ENCODE measurements around the gene SMC3. TPM values are rescaled to one million over a fixed set of nuclear protein-coding genes. Genes with fewer than 3 reads are reported as not detected.
"Not testable (repeated sequence)": the region's sequence is repeated elsewhere in the genome, so short reads cannot be mapped to it uniquely, and the experiment has no call there.

Gene SMC3
- total RNA-seq, 5 donors from 2014 or later (not counting 1 experiment from before 2014, with no cell fraction given): 37.1 to 42.0 (median 39.2) TPM

GRCh38 chr10:110525349-110526260 is 41.9 kb upstream of the SMC3 start:
- ATAC-seq (replicated peaks in 1 of 4) (no peak), DNase-seq (no peak)
- ChIA-PET CTCF (no interaction called here), POLR2A (no interaction called here)
- H3K27me3 ChIP-seq (replicated peaks in 1 of 2; ENCODE audit: control insufficient read depth in 2 of 2, extremely low read depth in 1 of 2, insufficient read depth in 2 of 2, low read length in 1 of 2): no peaks in the 10 kb centered on the region
- no peak overlapping the region for H3K4me3 ChIP-seq (ENCODE audit: control insufficient read depth in 1 of 2, extremely low read depth in 1 of 2, low read length in 1 of 2)
- no peaks in the 10 kb centered on the region for H3K9me3 ChIP-seq
- no peaks in the 10 kb centered on the region for H3K9me3 Mint-ChIP-seq
- WGBS (ENCODE audit: insufficient coverage): 100% methylated on average over 1 of the region's 9 CpGs
- no peak overlapping the region for H3K27ac Mint-ChIP-seq
- peaks cover 4 to 25% of the 10 kb centered on the region in 2 experiments for H3K4me1 ChIP-seq (ENCODE audit: control insufficient read depth in 1 of 2, extremely low read depth in 1 of 2, insufficient read depth in 2 of 2, low read length in 2 of 2)
- no peak overlapping the region for H3K27ac ChIP-seq (ENCODE audit: low read length)
- no peak overlapping the region for H3K4me3 Mint-ChIP-seq
- no peaks in the 10 kb centered on the region for H3K36me3 ChIP-seq (ENCODE audit: control insufficient read depth in 2 of 2, extremely low read depth in 1 of 2, insufficient read depth in 1 of 2, low read length in 1 of 2)
- H3K36me3 Mint-ChIP-seq: no peaks in the 10 kb centered on the region
- peaks cover 30 to 53% (median 35%) of the 10 kb centered on the region in 3 donors for H3K4me1 Mint-ChIP-seq
- H3K27me3 Mint-ChIP-seq: no peaks in the 10 kb centered on the region

- H3K27ac Mint-ChIP-seq: peak overlapping the region in 1 of 2 donors; percentile 36
- H3K27me3 ChIP-seq (replicated peaks in 1 of 2; ENCODE audit: control insufficient read depth in 2 of 2, extremely low read depth in 1 of 2, insufficient read depth in 2 of 2, low read length in 1 of 2): no peaks in the 10 kb centered on the region
- peaks cover 4 to 26% of the 10 kb centered on the region in 2 experiments for H3K4me1 ChIP-seq (ENCODE audit: control insufficient read depth in 1 of 2, extremely low read depth in 1 of 2, insufficient read depth in 2 of 2, low read length in 2 of 2)
- CTCF ChIA-PET: interaction anchor here in 1 of 2 donors (0.6 kb wide), 1 partner anchor 47 kb away, joined by 3 read pairs; no protein-coding TSS in a partner anchor
- no peaks in the 10 kb centered on the region for H3K9me3 Mint-ChIP-seq
- H3K4me3 ChIP-seq (ENCODE audit: control insufficient read depth in 1 of 2, extremely low read depth in 1 of 2, low read length in 1 of 2): no peak overlapping the region
- no peak for ATAC-seq (replicated peaks in 1 of 4)
- no peak for DNase-seq
- no peaks in the 10 kb centered on the region for H3K36me3 Mint-ChIP-seq
- H3K4me3 Mint-ChIP-seq: peak overlapping the region in 1 of 3 donors; percentile 19
- peaks cover 25 to 47% (median 29%) of the 10 kb centered on the region in 3 donors for H3K4me1 Mint-ChIP-seq
- no peak overlapping the region for H3K27ac ChIP-seq (ENCODE audit: low read length)
- no peaks in the 10 kb centered on the region for H3K27me3 Mint-ChIP-seq
- H3K9me3 ChIP-seq: no peaks in the 10 kb centered on the region
- H3K36me3 ChIP-seq (ENCODE audit: control insufficient read depth in 2 of 2, extremely low read depth in 1 of 2, insufficient read depth in 1 of 2, low read length in 1 of 2): no peaks in the 10 kb centered on the region
- 91% methylated on average over 5 of the region's 9 CpGs for WGBS (ENCODE audit: insufficient coverage)
- POLR2A ChIA-PET: no interaction called here
Measured at GRCh38 chr10:110527731-110528171, 39.7 kb upstream of the SMC3 start.

GRCh38 chr10:110528224-110528996 is 39.1 kb upstream of the SMC3 start:
- no peak for ATAC-seq (replicated peaks in 1 of 4)
- POLR2A ChIA-PET: no interaction called here
- no peak for DNase-seq
- no peak overlapping the region for H3K27ac ChIP-seq (ENCODE audit: low read length)
- H3K36me3 ChIP-seq (ENCODE audit: control insufficient read depth in 2 of 2, extremely low read depth in 1 of 2, insufficient read depth in 1 of 2, low read length in 1 of 2): no peaks in the 10 kb centered on the region
- H3K27ac Mint-ChIP-seq: peak overlapping the region; percentile 36 to 59
- no peaks in the 10 kb centered on the region for H3K9me3 ChIP-seq
- no peaks in the 10 kb centered on the region for H3K9me3 Mint-ChIP-seq
- no peaks in the 10 kb centered on the region for H3K36me3 Mint-ChIP-seq
- CTCF ChIA-PET: interaction anchor here (0.6 to 1.1 kb wide), 3 partner anchors 20 to 174 kb away, joined by 3 to 4 read pairs (median 3); no protein-coding TSS in a partner anchor
- no peaks in the 10 kb centered on the region for H3K27me3 ChIP-seq (replicated peaks in 1 of 2; ENCODE audit: control insufficient read depth in 2 of 2, extremely low read depth in 1 of 2, insufficient read depth in 2 of 2, low read length in 1 of 2)
- no peaks in the 10 kb centered on the region for H3K27me3 Mint-ChIP-seq
- H3K4me3 ChIP-seq (ENCODE audit: control insufficient read depth in 1 of 2, extremely low read depth in 1 of 2, low read length in 1 of 2): no peak overlapping the region
- WGBS (ENCODE audit: insufficient coverage): 100% methylated on average over 1 of the region's 5 CpGs
- no peak overlapping the region for H3K4me3 Mint-ChIP-seq
- H3K4me1 Mint-ChIP-seq: peaks cover 24 to 47% (median 26%) of the 10 kb centered on the region in 3 donors
- peaks cover 4 to 26% of the 10 kb centered on the region in 2 experiments for H3K4me1 ChIP-seq (ENCODE audit: control insufficient read depth in 1 of 2, extremely low read depth in 1 of 2, insufficient read depth in 2 of 2, low read length in 2 of 2)

- not testable (repeated sequence) for H3K36me3 Mint-ChIP-seq; H3K27ac ChIP-seq (ENCODE audit: low read length); H3K27me3 ChIP-seq (replicated peaks in 1 of 2; ENCODE audit: control insufficient read depth in 2 of 2, extremely low read depth in 1 of 2, insufficient read depth in 2 of 2, low read length in 1 of 2); H3K27me3 Mint-ChIP-seq; H3K9me3 Mint-ChIP-seq; H3K9me3 ChIP-seq; H3K36me3 ChIP-seq (ENCODE audit: control insufficient read depth in 2 of 2, extremely low read depth in 1 of 2, insufficient read depth in 1 of 2, low read length in 1 of 2); H3K4me3 ChIP-seq (ENCODE audit: control insufficient read depth in 1 of 2, extremely low read depth in 1 of 2, low read length in 1 of 2)
- peaks cover 23 to 44% (median 24%) of the 10 kb centered on the region in 3 donors for H3K4me1 Mint-ChIP-seq
- ATAC-seq (replicated peaks in 1 of 4) (peak in 3 of 4 experiments; percentile 33 to 79 (median 49)), DNase-seq (peak in 1 of 35 experiments; percentile 51)
- peaks cover 4 to 26% of the 10 kb centered on the region in 2 experiments for H3K4me1 ChIP-seq (ENCODE audit: control insufficient read depth in 1 of 2, extremely low read depth in 1 of 2, insufficient read depth in 2 of 2, low read length in 2 of 2)
- H3K27ac Mint-ChIP-seq: peak overlapping the region; percentile 59 to 60
- POLR2A ChIA-PET: interaction anchor here in 1 of 2 donors (0.7 kb wide), 1 partner anchor 828 kb away, joined by 5 read pairs; no protein-coding TSS in a partner anchor
- peak overlapping the region in 1 of 3 donors; percentile 44 for H3K4me3 Mint-ChIP-seq
- WGBS (ENCODE audit: insufficient coverage): 72% methylated on average over 6 of the region's 8 CpGs
- CTCF ChIA-PET: interaction anchor here (0.7 to 1.1 kb wide), 3 partner anchors 18 to 175 kb away, joined by 3 to 4 read pairs (median 3); no protein-coding TSS in a partner anchor
Measured at GRCh38 chr10:110528997-110529524, 38.4 kb upstream of the SMC3 start.

- peaks cover 4 to 26% of the 10 kb centered on the region in 2 experiments for H3K4me1 ChIP-seq (ENCODE audit: control insufficient read depth in 1 of 2, extremely low read depth in 1 of 2, insufficient read depth in 2 of 2, low read length in 2 of 2)
- H3K9me3 ChIP-seq: no peaks in the 10 kb centered on the region
- POLR2A ChIA-PET: interaction anchor here in 1 of 2 donors (0.7 kb wide), 1 partner anchor 829 kb away, joined by 5 read pairs; no protein-coding TSS in a partner anchor
- no peak overlapping the region for H3K27ac ChIP-seq (ENCODE audit: low read length)
- CTCF ChIA-PET: interaction anchor here (0.5 to 1.1 kb wide), 3 partner anchors 13 to 175 kb away, joined by 3 to 4 read pairs (median 3); no protein-coding TSS in a partner anchor
- Mint-ChIP-seq H3K27me3 (peaks cover 0 to 3% of the 10 kb centered on the region in 2 donors), H3K4me1 (peaks cover 26 to 41% (median 27%) of the 10 kb centered on the region in 3 donors), H3K9me3 (no peaks in the 10 kb centered on the region), H3K4me3 (peak overlapping the region in 1 of 3 donors; percentile 44), H3K27ac (no peak overlapping the region), H3K36me3 (no peaks in the 10 kb centered on the region)
- WGBS (ENCODE audit: insufficient coverage): no CpG with 5 or more reads among the region's 6 CpGs
- H3K36me3 ChIP-seq (ENCODE audit: control insufficient read depth in 2 of 2, extremely low read depth in 1 of 2, insufficient read depth in 1 of 2, low read length in 1 of 2): no peaks in the 10 kb centered on the region
- H3K27me3 ChIP-seq (replicated peaks in 1 of 2; ENCODE audit: control insufficient read depth in 2 of 2, extremely low read depth in 1 of 2, insufficient read depth in 2 of 2, low read length in 1 of 2): no peaks in the 10 kb centered on the region
- ATAC-seq (replicated peaks in 1 of 4) (peak in 2 of 4 experiments; percentile 34 to 50), DNase-seq (peak in 27 of 35 experiments; percentile 8 to 70 (median 22))
- H3K4me3 ChIP-seq (ENCODE audit: control insufficient read depth in 1 of 2, extremely low read depth in 1 of 2, low read length in 1 of 2): no peak overlapping the region
Measured at GRCh38 chr10:110529596-110530011, 37.9 kb upstream of the SMC3 start.

All from T-cell (primary cell).